Kidney glomerular epithelial cell (primary cell): ENCODE results near the gene CDHR5.

ENCODE experiments used
- DNase-seq: peaks from one replicate; lab custom pipeline; 2025; lab: John Stamatoyannopoulos, UW

CDHR5 gene

GRCh38 chr11:610146-610801 is 14.5 kb downstream of the CDHR5 start:
- no peak for DNase-seq

GRCh38 chr11:609341-609811 is 15.4 kb downstream of the CDHR5 start:
- DNase-seq = no peak

GRCh38 chr11:608791-609251 is 15.9 kb downstream of the CDHR5 start:
- no peak for DNase-seq

- no peak for DNase-seq
These were observed 16.6 kb downstream of the CDHR5 start for GRCh38 chr11:607971-608659.

- DNase-seq = no peak
These were observed 17.6 kb downstream of the CDHR5 start for GRCh38 chr11:607020-607780.

GRCh38 chr11:606245-606644 is 18.5 kb downstream of the CDHR5 start:
- peak; percentile 84 for DNase-seq

- no peak for DNase-seq
These were observed 19.2 kb downstream of the CDHR5 start for GRCh38 chr11:605286-606129.

GRCh38 chr11:603154-603553 is 21.6 kb downstream of the CDHR5 start:
- DNase-seq = no peak

- no peak for DNase-seq
These were observed 23.0 kb downstream of the CDHR5 start for GRCh38 chr11:601573-602245.

DNA sequence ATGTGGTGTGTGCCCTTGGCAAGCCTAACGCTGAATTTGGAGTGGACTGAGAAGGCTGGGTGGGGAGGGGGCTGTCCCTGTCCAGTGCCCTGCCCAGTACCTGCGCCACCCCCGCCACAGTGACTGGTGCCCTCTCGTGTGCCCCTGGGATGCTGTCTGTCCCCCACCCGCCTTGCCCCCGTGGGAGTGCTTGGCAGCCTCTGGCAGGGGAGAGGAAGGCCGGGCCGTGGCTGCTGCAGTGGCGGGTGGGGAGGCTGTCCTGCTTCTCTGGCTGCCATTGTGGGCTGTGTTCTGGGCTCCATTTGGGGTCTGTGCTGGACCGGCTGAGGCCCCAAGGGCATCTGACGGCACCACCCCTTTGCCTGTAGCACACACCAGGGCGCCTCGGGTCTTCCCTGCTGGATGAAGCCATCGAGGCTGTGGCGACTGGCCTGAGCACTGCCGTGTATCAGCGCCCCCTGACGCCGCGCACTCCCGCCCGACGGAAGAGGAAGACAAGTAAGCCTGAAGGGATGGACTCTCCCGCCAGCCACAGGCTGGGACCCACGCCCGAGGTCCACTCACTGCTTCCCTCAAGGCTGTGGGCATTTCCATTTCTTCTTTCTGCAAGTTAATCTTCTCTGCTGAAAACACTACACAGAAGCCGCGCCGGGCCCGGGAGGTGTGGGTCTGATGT is 26.6 kb downstream of the CDHR5 start:
- no peak for DNase-seq

- no peak for DNase-seq
These were observed 27.5 kb downstream of the CDHR5 start for GRCh38 chr11:597166-597725.

- no peak for DNase-seq
These were observed 28.4 kb downstream of the CDHR5 start for GRCh38 chr11:596374-596773.

GRCh38 chr11:595400-595799 is 29.4 kb downstream of the CDHR5 start:
- no peak for DNase-seq

DNA sequence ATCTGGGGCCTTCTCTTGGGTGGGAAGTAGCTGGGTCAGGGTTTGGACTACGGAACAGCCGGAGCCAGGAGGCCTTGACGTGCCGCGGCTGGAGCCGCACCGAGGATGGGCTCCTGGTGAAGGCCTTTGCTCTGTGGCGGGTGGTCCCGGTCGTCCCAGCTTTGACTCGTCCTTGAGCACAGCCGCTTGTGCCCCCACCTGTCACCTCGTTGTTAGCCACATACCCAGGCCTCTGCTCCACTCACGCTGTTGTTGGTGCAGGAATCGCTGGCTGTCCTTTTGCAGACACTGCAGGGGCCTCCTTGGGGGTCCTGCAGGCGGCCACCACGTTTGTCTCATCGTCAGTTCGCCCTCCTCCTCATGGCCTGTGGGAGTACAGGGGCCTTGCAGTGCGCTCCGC is 31.4 kb downstream of the CDHR5 start:
- no peak for DNase-seq

- no peak for DNase-seq
These were observed 31.8 kb downstream of the CDHR5 start for GRCh38 chr11:592918-593317.

- no peak for DNase-seq
These were observed 32.3 kb downstream of the CDHR5 start for GRCh38 chr11:592501-592900.

GRCh38 chr11:590997-591396 is 33.8 kb downstream of the CDHR5 start:
- no peak for DNase-seq

- no peak for DNase-seq
These were observed 35.0 kb downstream of the CDHR5 start for GRCh38 chr11:589798-590197.

DNA sequence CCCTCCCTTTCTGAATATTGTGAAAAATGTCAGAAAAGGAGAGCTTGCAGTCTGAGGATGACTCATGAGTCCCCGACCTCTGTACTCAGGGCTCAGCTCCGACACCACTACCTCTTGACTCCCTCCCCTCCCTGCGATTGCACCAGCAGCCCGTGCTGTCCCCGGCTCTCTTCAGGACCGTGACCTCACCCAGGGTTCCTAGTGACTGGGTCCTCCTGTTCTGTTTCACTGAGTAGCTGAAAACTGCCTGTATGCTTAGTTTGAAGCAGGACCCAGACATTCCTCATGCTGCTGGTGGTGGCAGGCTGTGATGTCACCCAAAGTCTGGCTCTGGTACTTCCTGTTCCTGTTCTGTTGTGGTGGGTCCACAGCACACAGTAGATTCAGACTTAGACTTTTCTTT is 36.8 kb downstream of the CDHR5 start:
- peak; percentile 55 for DNase-seq

GRCh38 chr11:587546-587945 is 37.2 kb downstream of the CDHR5 start:
- DNase-seq = no peak
